Fibroblast of the aortic adventitia (primary cell): ENCODE data around the gene BRDT. TPM values are rescaled to one million over a fixed set of nuclear protein-coding genes. Genes with fewer than 3 reads are reported as not detected.

Experiments used
- DNase-seq: peaks from one replicate; pipeline ENCODE4 v3.0.0-alpha.2; 2010; ENCODE audit warnings: low read depth
- H3K4me3 ChIP-seq: 2 replicates; pipeline ENCODE4 v1.5.1; 2011; ENCODE audit warnings: low read depth, mild to moderate bottlenecking, control low read depth, low read length, moderate library complexity
- total RNA-seq: library from RNA; depleted of rRNA; stranded (reverse); fragments of >200 nt; gene quantifications from 2 replicates; pipeline ENCODE4 v1.2.3, GENCODE V29; 2012; ENCODE audit warnings: low replicate concordance
- TF ChIP-seq, protein P1 (sequence below): IDR thresholded peaks from 2 replicates; pipeline ENCODE4 v1.5.1; 2011; ENCODE audit warnings: mild to moderate bottlenecking, low read length, control low read depth, inconsistent platforms; ENCODE audit not compliant: insufficient read depth

Gene BRDT
- total RNA-seq, 1 donor: not detected

GRCh38 chr1:92045766-92046495 is 96.7 kb downstream of the BRDT start:
- TF ChIP-seq, protein P1, sequence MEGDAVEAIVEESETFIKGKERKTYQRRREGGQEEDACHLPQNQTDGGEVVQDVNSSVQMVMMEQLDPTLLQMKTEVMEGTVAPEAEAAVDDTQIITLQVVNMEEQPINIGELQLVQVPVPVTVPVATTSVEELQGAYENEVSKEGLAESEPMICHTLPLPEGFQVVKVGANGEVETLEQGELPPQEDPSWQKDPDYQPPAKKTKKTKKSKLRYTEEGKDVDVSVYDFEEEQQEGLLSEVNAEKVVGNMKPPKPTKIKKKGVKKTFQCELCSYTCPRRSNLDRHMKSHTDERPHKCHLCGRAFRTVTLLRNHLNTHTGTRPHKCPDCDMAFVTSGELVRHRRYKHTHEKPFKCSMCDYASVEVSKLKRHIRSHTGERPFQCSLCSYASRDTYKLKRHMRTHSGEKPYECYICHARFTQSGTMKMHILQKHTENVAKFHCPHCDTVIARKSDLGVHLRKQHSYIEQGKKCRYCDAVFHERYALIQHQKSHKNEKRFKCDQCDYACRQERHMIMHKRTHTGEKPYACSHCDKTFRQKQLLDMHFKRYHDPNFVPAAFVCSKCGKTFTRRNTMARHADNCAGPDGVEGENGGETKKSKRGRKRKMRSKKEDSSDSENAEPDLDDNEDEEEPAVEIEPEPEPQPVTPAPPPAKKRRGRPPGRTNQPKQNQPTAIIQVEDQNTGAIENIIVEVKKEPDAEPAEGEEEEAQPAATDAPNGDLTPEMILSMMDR: no peak
- DNase-seq: no peak
- H3K4me3 ChIP-seq: no peak overlapping the region

DNA sequence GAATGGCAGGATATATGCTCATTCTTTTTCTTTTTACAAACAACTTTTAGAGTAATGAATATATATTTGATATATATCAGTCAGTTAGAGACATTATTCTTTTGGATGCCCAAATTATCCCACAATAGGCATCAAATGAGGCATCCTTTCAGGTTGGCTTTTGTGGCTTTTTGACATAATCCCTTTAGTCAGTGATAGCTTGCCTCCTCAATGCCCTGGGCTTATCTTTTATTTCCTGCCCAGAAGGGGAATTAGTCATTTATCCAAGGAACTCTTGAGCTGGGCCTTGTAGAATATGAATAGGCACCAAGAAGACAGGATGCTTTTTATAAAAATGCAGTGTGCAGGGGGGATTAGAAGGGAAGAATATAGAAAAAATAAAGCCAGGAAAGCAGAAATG is 102.7 kb downstream of the BRDT start:
- no peak for DNase-seq
- TF ChIP-seq, protein P1: no peak
- H3K4me3 ChIP-seq: no peak overlapping the region

Other genes with a start within 250 kb of the BRDT start
- gene TGFBR3, start 63.2 kb upstream of the BRDT start, total RNA-seq: 37.2 and 118 TPM in 2 replicates
- gene EPHX4, start 80.6 kb downstream of the BRDT start, total RNA-seq: 0.45 TPM in 1 of 2 replicates, not detected in the other
- gene SETSIP, start 126.0 kb downstream of the BRDT start, total RNA-seq: not detected in 2 replicates
- 5.2 and 14.0 TPM in 2 replicates for gene BTBD8, start 130.9 kb downstream of the BRDT start, total RNA-seq